HepG2 (cell line): Measurements from ENCODE around the gene MT1F. TPM values are rescaled to one million over a fixed set of nuclear protein-coding genes. Genes with fewer than 3 reads are reported as not detected.

Source experiments
- ATAC-seq: fragments of 200-7000 bp; cut with Tn5 transposase; 3 replicates; pipeline ENCODE4 v1.9.1; 2020; ENCODE audit warnings: mild to moderate bottlenecking, moderate library complexity
- BruUV-seq: library from RNA; stranded (reverse); fragments of 400-500 nt; replicated peaks from 2 replicates; lab custom pipeline; 2021; lab: Mats Ljungman, UMichigan
- CTCF ChIA-PET: fragments of 300-600 bp; formaldehyde crosslinking; extraction: SDS; loops from one replicate; lab custom pipeline; 2021; ENCODE audit warnings: low total read pairs, inconsistent platforms, low intra/inter-chr PET ratio; lab: Yijun Ruan, JAX
- POLR2A ChIA-PET: fragments of 350-600 bp; sonication (Branson Sonifier 250); formaldehyde crosslinking; loops from one replicate; lab custom pipeline; 2020; ENCODE audit warnings: antibody characterized with exemption, inconsistent platforms; lab: Yijun Ruan, JAX
- DNase-seq: peaks from one replicate; pipeline ENCODE4 v3.0.0-alpha.2; 2015; ENCODE audit warnings: low spot score
- FAIRE-seq: peaks from 3 replicates; lab custom pipeline; 2011; peaks lifted over from hg19 to GRCh38; lab: Jason Lieb, UNC
- H2AFZ ChIP-seq: one replicate; pipeline ENCODE4 v1.6.1; 2011; ENCODE audit warnings: low read length, inconsistent platforms
- H3K27ac ChIP-seq: fragments of 300-600 bp; 3 replicates; pipeline ENCODE4 v1.8.0; 2011; ENCODE audit warnings: mixed run types, mild to moderate bottlenecking, mixed read lengths, low read length, inconsistent platforms; ENCODE audit not compliant: insufficient read depth; ENCODE audit errors: extremely low read length
- H3K27me3 ChIP-seq, 2 experiments: fragments of 200-600 bp in 1 of 2; 2 replicates in 1 of 2; 3 replicates in 1 of 2; pipeline versions ENCODE4 v1.6.0 to v1.8.0; 2011; ENCODE audit warnings: low read length in 2 of 2, mild to moderate bottlenecking in 2 of 2, moderate library complexity in 2 of 2, inconsistent platforms in 1 of 2; ENCODE audit not compliant: insufficient read depth in 2 of 2, control insufficient read depth in 1 of 2
- H3K36me3 ChIP-seq, 2 experiments: fragments of 200-600 bp in 1 of 2; replicated peaks in 1 of 2; 2 replicates in 1 of 2; 3 replicates in 1 of 2; pipeline versions ENCODE4 v1.5.1 to v1.8.0; 2011; ENCODE audit warnings: low read length in 2 of 2, inconsistent platforms in 1 of 2; ENCODE audit not compliant: insufficient read depth in 2 of 2, control insufficient read depth in 1 of 2
- H3K4me1 ChIP-seq: 2 replicates; pipeline ENCODE4 v1.5.1; 2012; ENCODE audit warnings: low read length, inconsistent platforms; ENCODE audit not compliant: insufficient read depth
- H3K4me2 ChIP-seq: 2 replicates; pipeline ENCODE4 v1.6.0; 2011; ENCODE audit warnings: low read depth, low read length, inconsistent platforms
- H3K4me3 ChIP-seq, 3 experiments: fragments of 200-600 bp in 1 of 3; sonication (generic), shearing (Covaris generic) in 1 of 3; replicated peaks in 1 of 3; 2 replicates each; pipeline ENCODE4 v1.5.1; 2011 to 2016; ENCODE audit warnings: low read length in 3 of 3, inconsistent platforms in 2 of 3, low read depth in 2 of 3, mild to moderate bottlenecking in 2 of 3, control low read depth in 1 of 3, mixed read lengths in 1 of 3; ENCODE audit not compliant: insufficient read depth in 1 of 3
- H3K79me2 ChIP-seq: one replicate; pipeline ENCODE4 v1.6.1; 2011; ENCODE audit warnings: low read length, inconsistent platforms; ENCODE audit not compliant: insufficient read depth
- H3K9ac ChIP-seq: 2 replicates; pipeline ENCODE4 v1.6.0; 2011; ENCODE audit warnings: mild to moderate bottlenecking, low read depth, low read length, inconsistent platforms; ENCODE audit not compliant: insufficient read depth
- H3K9me3 ChIP-seq: 2 replicates; pipeline ENCODE4 v1.5.1; 2012; ENCODE audit warnings: mild to moderate bottlenecking, low read length
- H4K20me1 ChIP-seq: 2 replicates; pipeline ENCODE4 v1.6.0; 2011; ENCODE audit warnings: inconsistent platforms, mild to moderate bottlenecking, low read length, moderate library complexity; ENCODE audit not compliant: insufficient read depth
- AGO2 ChIP-seq: fragments of 200-400 bp; formaldehyde crosslinking; optimal IDR thresholded peaks from 2 replicates; pipeline ENCODE3; 2017; ENCODE audit warnings: mild to moderate bottlenecking, low read depth, low read length, moderate library complexity
- BCL6 ChIP-seq: IDR thresholded peaks from 2 replicates; pipeline ENCODE4 v1.6.1; 2016; ENCODE audit warnings: missing genetic modification reagents, missing compliant biosample characterization
- CEBPB ChIP-seq: IDR thresholded peaks from 2 replicates; pipeline ENCODE4 v1.6.1; 2011; ENCODE audit warnings: low read depth, low read length, improper control_type of control experiment, borderline replicate concordance
- CEBPG ChIP-seq: IDR thresholded peaks from 2 replicates; pipeline ENCODE4 v1.6.1; 2016
- FOXA1 ChIP-seq, 2 experiments: fragments of 450-650 bp in 1 of 2; sonication (generic) in 1 of 2; formaldehyde crosslinking in 1 of 2; IDR thresholded peaks; 2 replicates each; pipeline versions ENCODE4 v1.4.0 to v1.6.1; 2016 to 2020; ENCODE audit warnings: missing genetic modification reagents in 1 of 2
- FOXA3 ChIP-seq: IDR thresholded peaks from 2 replicates; pipeline ENCODE4 v1.6.1; 2016; ENCODE audit warnings: missing genetic modification reagents, missing compliant biosample characterization
- NRL ChIP-seq: sonication (generic); formaldehyde crosslinking; IDR thresholded peaks from 2 replicates; pipeline ENCODE4 v1.5.0; 2020; ENCODE audit warnings: missing genetic modification reagents, mild to moderate bottlenecking, moderate library complexity, borderline replicate concordance
- RBAK ChIP-seq: sonication (generic); formaldehyde crosslinking; IDR thresholded peaks from 2 replicates; pipeline ENCODE4 v1.5.1; 2020; ENCODE audit warnings: mild to moderate bottlenecking, missing genetic modification reagents
- SMARCE1 ChIP-seq: fragments of 450-650 bp; IDR thresholded peaks from 2 replicates; pipeline ENCODE4 v1.6.1; 2017; ENCODE audit warnings: borderline replicate concordance
- SOX13 ChIP-seq, 3 experiments: fragments of 450-650 bp in 1 of 3; sonication (generic) in 1 of 3; formaldehyde crosslinking in 1 of 3; IDR thresholded peaks in 2 of 3; conservative IDR thresholded peaks in 1 of 3; 2 replicates each; pipeline versions ENCODE4 v1.5.0 to v1.6.1; 2016 to 2020; ENCODE audit warnings: antibody characterized with exemption in 1 of 3, mild to moderate bottlenecking in 1 of 3, missing compliant biosample characterization in 1 of 3, missing genetic modification reagents in 1 of 3, moderate library complexity in 1 of 3
- SOX5 ChIP-seq: IDR thresholded peaks from 2 replicates; pipeline ENCODE4 v1.6.1; 2016; ENCODE audit warnings: borderline replicate concordance
- SOX6 ChIP-seq, 2 experiments: fragments of 450-650 bp in 1 of 2; sonication (generic) in 1 of 2; formaldehyde crosslinking in 1 of 2; IDR thresholded peaks; 2 replicates each; pipeline versions ENCODE4 v1.4.0 to v1.6.1; 2017 to 2020; ENCODE audit warnings: antibody characterized with exemption in 1 of 2, mild to moderate bottlenecking in 1 of 2, missing genetic modification reagents in 1 of 2
- SP2 ChIP-seq: sonication (generic); formaldehyde crosslinking; IDR thresholded peaks from 2 replicates; pipeline ENCODE4 v1.5.1; 2020; ENCODE audit warnings: mild to moderate bottlenecking, missing genetic modification reagents
- ZNF777 ChIP-seq: sonication (generic); formaldehyde crosslinking; IDR thresholded peaks from 2 replicates; pipeline ENCODE4 v1.4.0; 2020; ENCODE audit warnings: missing genetic modification reagents
- WGBS: methylation state at CpG from one replicate; pipeline ENCODE4 v1.1.6; 2017; ENCODE audit warnings: low lambda C conversion rate; 5-methylcytosine and 5-hydroxymethylcytosine counted together
- in situ Hi-C: cut with HindIII; loops from 2 replicates; pipeline ENCODE4 v1.10.0; 2017; ENCODE audit warnings: low pct_unique_long_range_greater_than_20kb; ENCODE audit not compliant: extremely low pct_ligation_motif_present
- intact Hi-C: fragments of 100-400 bp; cut with micrococcal nuclease; formaldehyde crosslinking; loops from one replicate; pipeline ENCODE4 v1.10.0; 2022; ENCODE audit not compliant: unreplicated experiment
- polyA plus RNA-seq, 8 experiments: library from polyadenylated mRNA; depleted of rRNA in 3 of 8; stranded (reverse) in 7 of 8; unstranded in 1 of 8; fragments of >200 nt; fragmentation: Illumina TruSeq in 4 of 8; extraction: Trizol in 4 of 8; gene quantifications; 2 replicates each; pipeline versions ENCODE4 v1.2.1 to v1.2.3, GENCODE V29; 2011 to 2016; ENCODE audit warnings: low read depth in 4 of 8, missing spikeins in 1 of 8, mixed read lengths in 1 of 8; ENCODE audit not compliant: insufficient read depth in 1 of 8
- total RNA-seq, 5 experiments: library from RNA; depleted of rRNA; stranded (reverse); fragments of >200 nt; fragmentation: Illumina TruSeq; extraction: Trizol; gene quantifications; 2 replicates each; pipeline ENCODE4 v1.2.3, GENCODE V29; 2016; ENCODE audit warnings: low read depth in 1 of 5
- TF ChIP-seq, protein P1 (sequence below): sonication (generic); formaldehyde crosslinking; IDR thresholded peaks from 2 replicates; pipeline ENCODE4 v1.5.0; 2020; ENCODE audit warnings: mild to moderate bottlenecking, missing genetic modification reagents, moderate library complexity
- TF ChIP-seq, protein P2 (sequence below): sonication (generic); formaldehyde crosslinking; IDR thresholded peaks from 2 replicates; pipeline ENCODE4 v1.8.0; 2022; ENCODE audit warnings: mild to moderate bottlenecking, missing genetic modification reagents, moderate library complexity
- TF ChIP-seq, protein P3 (sequence below): sonication (generic); formaldehyde crosslinking; IDR thresholded peaks from 2 replicates; pipeline ENCODE4 v1.8.0; 2022; ENCODE audit warnings: mild to moderate bottlenecking, missing genetic modification reagents; ENCODE audit not compliant: insufficient replicate concordance
- TF ChIP-seq, protein P4 (sequence below): IDR thresholded peaks from 2 replicates; pipeline ENCODE4 v1.6.1; 2016; ENCODE audit warnings: missing genetic modification reagents, missing compliant biosample characterization

MT1F gene
- total and polyA plus RNA-seq, 2 of the 13 experiments (the other 11 are each of a cell fraction or from before 2014, with no cell fraction given), result 1.9 to 169 TPM

DNA sequence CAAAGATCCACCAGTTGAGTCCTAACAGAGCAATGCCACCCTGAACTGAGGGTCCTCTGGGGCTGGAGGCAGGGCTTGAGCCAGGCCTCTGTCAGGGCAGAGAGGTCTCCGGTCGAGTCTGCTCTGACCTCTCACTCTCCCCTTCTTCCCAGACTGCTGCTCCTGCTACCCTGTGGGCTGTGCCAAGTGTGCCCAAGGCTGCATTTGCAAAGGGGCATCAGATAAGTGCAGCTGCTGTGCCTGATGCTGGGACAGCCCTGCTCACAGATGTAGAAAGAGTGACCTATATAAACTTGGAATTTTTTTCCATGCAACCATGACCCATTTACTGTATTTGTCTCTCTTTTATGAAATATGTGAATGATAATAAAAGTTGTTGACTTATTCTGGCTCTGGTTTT, 8.5 kb upstream of the MT1F start (continued):
- TF ChIP-seq, protein P1, sequence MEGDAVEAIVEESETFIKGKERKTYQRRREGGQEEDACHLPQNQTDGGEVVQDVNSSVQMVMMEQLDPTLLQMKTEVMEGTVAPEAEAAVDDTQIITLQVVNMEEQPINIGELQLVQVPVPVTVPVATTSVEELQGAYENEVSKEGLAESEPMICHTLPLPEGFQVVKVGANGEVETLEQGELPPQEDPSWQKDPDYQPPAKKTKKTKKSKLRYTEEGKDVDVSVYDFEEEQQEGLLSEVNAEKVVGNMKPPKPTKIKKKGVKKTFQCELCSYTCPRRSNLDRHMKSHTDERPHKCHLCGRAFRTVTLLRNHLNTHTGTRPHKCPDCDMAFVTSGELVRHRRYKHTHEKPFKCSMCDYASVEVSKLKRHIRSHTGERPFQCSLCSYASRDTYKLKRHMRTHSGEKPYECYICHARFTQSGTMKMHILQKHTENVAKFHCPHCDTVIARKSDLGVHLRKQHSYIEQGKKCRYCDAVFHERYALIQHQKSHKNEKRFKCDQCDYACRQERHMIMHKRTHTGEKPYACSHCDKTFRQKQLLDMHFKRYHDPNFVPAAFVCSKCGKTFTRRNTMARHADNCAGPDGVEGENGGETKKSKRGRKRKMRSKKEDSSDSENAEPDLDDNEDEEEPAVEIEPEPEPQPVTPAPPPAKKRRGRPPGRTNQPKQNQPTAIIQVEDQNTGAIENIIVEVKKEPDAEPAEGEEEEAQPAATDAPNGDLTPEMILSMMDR (CRISPR knock-in tag), result no peak
- no peak for TF ChIP-seq ZNF777 (CRISPR knock-in tag)

DNA sequence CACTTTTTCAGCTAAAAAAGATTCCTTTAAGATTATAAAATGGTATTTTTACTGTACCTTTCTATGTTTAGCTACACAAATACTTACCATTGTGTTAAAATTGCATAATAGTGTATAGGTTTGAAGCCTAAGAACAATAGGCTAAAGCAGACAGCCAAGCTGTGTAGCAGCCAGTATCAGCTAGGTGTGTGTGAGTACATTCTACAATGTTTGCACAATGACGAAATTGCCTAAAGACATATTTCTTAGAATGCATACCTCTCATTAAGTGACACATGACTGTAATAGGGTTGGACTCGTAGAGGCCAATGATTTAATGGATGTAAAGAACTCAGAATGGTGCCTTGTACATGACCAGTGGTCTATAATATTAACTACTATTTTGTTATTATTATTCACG, 7.9 kb upstream of the MT1F start:
- no peaks in the 10 kb centered on the region for H3K9me3 ChIP-seq
- H3K9ac ChIP-seq, result no peak overlapping the region
- POLR2A ChIA-PET, result interaction anchor here (0.8 kb wide), 1 partner anchor 24 kb away, joined by 3 read pairs; the partner anchor contains the start of gene MT1E
- H4K20me1 ChIP-seq, result no peaks in the 10 kb centered on the region
- CTCF ChIA-PET, result no interaction called here
- FAIRE-seq (no peak), DNase-seq (no peak), ATAC-seq (no peak)
- peaks cover 6 to 41% of the 10 kb centered on the region in 2 experiments; a peak in 4 of 5 replicates for H3K27me3 ChIP-seq
- no peak overlapping the region for H3K4me2 ChIP-seq
- TF ChIP-seq FOXA3 (CRISPR knock-in tag) (peak; percentile 34; the same call in 1 of the 2 replicates), NRL (CRISPR knock-in tag) (no peak), SMARCE1 (no peak), CEBPG (peak; percentile 41; the same call in 1 of the 2 replicates), AGO2 (no peak), FOXA1 (IDR thresholded peaks at IDR 0.05) (no peak), FOXA1 (CRISPR knock-in tag; IDR thresholded peaks at IDR 0.05) (0 out of 2 replicates have a peak, but pooled peaks have one; percentile 20), CEBPB (peak; percentile 18; the same call in 1 of the 2 replicates), RBAK (CRISPR knock-in tag) (peak; percentile 94), BCL6 (CRISPR knock-in tag) (peak; percentile 86), SOX6 (IDR thresholded peaks at IDR 0.05) (no peak), SOX6 (CRISPR knock-in tag; IDR thresholded peaks at IDR 0.05) (peak; percentile 33; the same call in 1 of the 2 replicates), SP2 (no peak), SOX13 (IDR thresholded peaks at IDR 0.05) (no peak), SOX13 (CRISPR knock-in tag; conservative IDR thresholded peaks at IDR 0.05 in 1 of 2, IDR thresholded peaks at IDR 0.05 in 1 of 2) (peak in 1 of 2 experiments; percentile 66; a peak in 2 of 4 replicates), SOX5 (CRISPR knock-in tag) (peak; percentile 59; the same call in 1 of the 2 replicates)
- TF ChIP-seq, protein P2, sequence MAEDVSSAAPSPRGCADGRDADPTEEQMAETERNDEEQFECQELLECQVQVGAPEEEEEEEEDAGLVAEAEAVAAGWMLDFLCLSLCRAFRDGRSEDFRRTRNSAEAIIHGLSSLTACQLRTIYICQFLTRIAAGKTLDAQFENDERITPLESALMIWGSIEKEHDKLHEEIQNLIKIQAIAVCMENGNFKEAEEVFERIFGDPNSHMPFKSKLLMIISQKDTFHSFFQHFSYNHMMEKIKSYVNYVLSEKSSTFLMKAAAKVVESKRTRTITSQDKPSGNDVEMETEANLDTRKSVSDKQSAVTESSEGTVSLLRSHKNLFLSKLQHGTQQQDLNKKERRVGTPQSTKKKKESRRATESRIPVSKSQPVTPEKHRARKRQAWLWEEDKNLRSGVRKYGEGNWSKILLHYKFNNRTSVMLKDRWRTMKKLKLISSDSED, result no peak
- TF ChIP-seq, protein P3, sequence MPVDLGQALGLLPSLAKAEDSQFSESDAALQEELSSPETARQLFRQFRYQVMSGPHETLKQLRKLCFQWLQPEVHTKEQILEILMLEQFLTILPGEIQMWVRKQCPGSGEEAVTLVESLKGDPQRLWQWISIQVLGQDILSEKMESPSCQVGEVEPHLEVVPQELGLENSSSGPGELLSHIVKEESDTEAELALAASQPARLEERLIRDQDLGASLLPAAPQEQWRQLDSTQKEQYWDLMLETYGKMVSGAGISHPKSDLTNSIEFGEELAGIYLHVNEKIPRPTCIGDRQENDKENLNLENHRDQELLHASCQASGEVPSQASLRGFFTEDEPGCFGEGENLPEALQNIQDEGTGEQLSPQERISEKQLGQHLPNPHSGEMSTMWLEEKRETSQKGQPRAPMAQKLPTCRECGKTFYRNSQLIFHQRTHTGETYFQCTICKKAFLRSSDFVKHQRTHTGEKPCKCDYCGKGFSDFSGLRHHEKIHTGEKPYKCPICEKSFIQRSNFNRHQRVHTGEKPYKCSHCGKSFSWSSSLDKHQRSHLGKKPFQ, result no peak
- TF ChIP-seq, protein P4, sequence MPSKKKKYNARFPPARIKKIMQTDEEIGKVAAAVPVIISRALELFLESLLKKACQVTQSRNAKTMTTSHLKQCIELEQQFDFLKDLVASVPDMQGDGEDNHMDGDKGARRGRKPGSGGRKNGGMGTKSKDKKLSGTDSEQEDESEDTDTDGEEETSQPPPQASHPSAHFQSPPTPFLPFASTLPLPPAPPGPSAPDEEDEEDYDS (CRISPR knock-in tag), result no peak
- peaks cover 24% of the 10 kb centered on the region for H3K4me1 ChIP-seq
- no peak overlapping the region for H3K4me3 ChIP-seq
- in situ Hi-C loops, result no loop called here
- no peaks in the 10 kb centered on the region for H3K79me2 ChIP-seq
- H2AFZ ChIP-seq, result no peak overlapping the region
- intact Hi-C loops, result loop anchor here (10.0 kb wide), 1 partner anchor 45 kb away; the partner anchor contains the start of gene MT2A
- no peak overlapping the region for H3K27ac ChIP-seq
- no peaks in the 10 kb centered on the region for H3K36me3 ChIP-seq
- BruUV-seq, result no TSS peak
- 30% methylated on average over 3 of the region's 3 CpGs for WGBS
